ENCODE results near the gene LGI1. TPM values are rescaled to one million over a fixed set of nuclear protein-coding genes. Genes with fewer than 3 reads are reported as not detected.

LGI1 gene
- total and polyA plus RNA-seq, 2 of the 8 experiments (the other 6 are each of a cell fraction or from before 2014, with no cell fraction given): 0.15 TPM; not detected in 1

- Histone ChIP-seq H3K23ac (ENCODE audit: insufficient read length) (no peak overlapping the region), H4K5ac (ENCODE audit: insufficient read length, low read depth, low read length) (no peak overlapping the region), H3K9me3 (ENCODE audit: insufficient read depth in 2 of 2, low read depth in 1 of 2, low read length in 1 of 2) (no peaks in the 10 kb centered on the region), H3K9ac (replicated peaks in 1 of 4; ENCODE audit: extremely low read depth in 1 of 4, low read depth in 3 of 4, low read length in 3 of 4) (no peak overlapping the region), H3K79me1 (ENCODE audit: low read depth, low read length) (no peaks in the 10 kb centered on the region), H3K27ac (ENCODE audit: low read depth, low read length) (no peak overlapping the region), H3K56ac (replicated peaks; ENCODE audit: insufficient read length, low read depth, low read length) (no peak overlapping the region), H3K14ac (ENCODE audit: insufficient read length) (no peak overlapping the region), H4K8ac (ENCODE audit: extremely low read depth, insufficient read depth, low read length) (no peak overlapping the region), H2BK15ac (ENCODE audit: low read length) (no peak overlapping the region), H4K91ac (replicated peaks; ENCODE audit: insufficient read length, low read length) (no peak overlapping the region), H3K18ac (ENCODE audit: extremely low read depth, low read length) (no peak overlapping the region), H2AFZ (ENCODE audit: low read length) (no peak overlapping the region), H2BK5ac (ENCODE audit: low read depth, low read length) (no peak overlapping the region), H3K23me2 (ENCODE audit: low read depth, low read length) (no peaks in the 10 kb centered on the region), H3K4me2 (ENCODE audit: insufficient read depth in 1 of 2, low read depth in 2 of 2, low read length in 2 of 2) (no peak overlapping the region), H3K4me1 (replicated peaks in 1 of 4; ENCODE audit: control insufficient read depth in 3 of 4, insufficient read depth in 4 of 4, low read length in 3 of 4) (peaks cover 0 to 3% (median 0%) of the 10 kb centered on the region in 4 experiments; a peak in 1 of 7 replicates), H3K79me2 (ENCODE audit: control insufficient read depth in 1 of 2, insufficient read depth in 2 of 2, low read length in 2 of 2) (no peaks in the 10 kb centered on the region), H3K27me3 (replicated peaks in 1 of 4; ENCODE audit: control insufficient read depth in 3 of 4, extremely low read depth in 1 of 4, insufficient read depth in 3 of 4, low read length in 3 of 4) (no peaks in the 10 kb centered on the region), H3K4ac (replicated peaks; ENCODE audit: insufficient read length, low read depth, low read length) (no peak overlapping the region), H2BK12ac (ENCODE audit: low read depth, low read length) (no peak overlapping the region), H2BK20ac (ENCODE audit: low read length) (no peak overlapping the region), H2AK5ac (ENCODE audit: low read depth, low read length) (no peak overlapping the region), H4K20me1 (replicated peaks in 1 of 2; ENCODE audit: control insufficient read depth in 1 of 2, insufficient read depth in 2 of 2, low read length in 2 of 2) (no peaks in the 10 kb centered on the region), H3K36me3 (ENCODE audit: control insufficient read depth in 2 of 4, insufficient read depth in 4 of 4, low read length in 3 of 4) (no peaks in the 10 kb centered on the region), H2BK120ac (replicated peaks; ENCODE audit: low read depth, low read length) (no peak overlapping the region), H3K4me3 (ENCODE audit: extremely low read depth in 1 of 4, insufficient read depth in 2 of 4, low read depth in 3 of 4, low read length in 4 of 4) (no peak overlapping the region)
- no peak for DNase-seq (ENCODE audit: low read depth in 1 of 2, low spot score in 2 of 2)
- ChIA-PET CTCF (ENCODE audit: partially characterized antibody) (interaction anchor here (0.7 to 2.1 kb wide), 5 partner anchors 9 to 39 kb away, joined by 3 to 11 read pairs (median 6); no protein-coding TSS in a partner anchor), POLR2A (ENCODE audit: partially characterized antibody) (no interaction called here)
- FAIRE-seq: no peak
- WGBS, 2 experiments (ENCODE audit: extremely low coverage in 1 of 2, insufficient coverage in 1 of 2, insufficient read length in 1 of 2, insufficient replicate concordance in 2 of 2, low coverage in 1 of 2, low lambda C conversion rate in 2 of 2, missing lambda C conversion rate in 1 of 2): 86% methylated on average over 2 of the region's 2 CpGs; no CpG with 5 or more reads in 1 of the 2 experiments
- TF ChIP-seq RNF2 (IDR thresholded peaks at IDR 0.05; ENCODE audit: borderline replicate concordance, low read depth, low read length, missing control alignments, poor library complexity, severe bottlenecking) (no peak), SIX5 (IDR thresholded peaks at IDR 0.05; ENCODE audit: low read depth, low read length) (no peak)
Observed at GRCh38 chr10:93777092-93777491, 19.4 kb downstream of the LGI1 start.
